HG03558 (cell line): ENCODE results near the gene PRPH.
"Not testable (repeated sequence)": the region's sequence is repeated elsewhere in the genome, so short reads cannot be mapped to it uniquely, and the experiment has no call there.

Experiments
- ATAC-seq: cut with Tn5 transposase; IDR thresholded peaks from one replicate; pipeline ENCODE4 v1.9.1; 2021; ENCODE audit warnings: moderate number of reproducible peaks; ENCODE audit not compliant: unreplicated experiment; ENCODE audit errors: extremely low read depth

The PRPH gene

GRCh38 chr12:49295082-49295936 is at the start of gene PRPH:
Gene PRPH, plus strand, starts transcription at chr12:49295147. Its CDS starts 54 bp downstream, at chr12:49295201.
- ATAC-seq = no peak

- ATAC-seq = no peak
Measured at GRCh38 chr12:49251357-49251756, 43.6 kb upstream of the PRPH start.

- ATAC-seq = no peak
Measured at GRCh38 chr12:49253033-49253623, 41.8 kb upstream of the PRPH start.

- ATAC-seq = not testable (repeated sequence)
Measured at GRCh38 chr12:49255456-49255855, 39.5 kb upstream of the PRPH start.

GRCh38 chr12:49255857-49256637 is 38.9 kb upstream of the PRPH start:
- no peak for ATAC-seq

GRCh38 chr12:49257508-49258184 is 37.3 kb upstream of the PRPH start:
- ATAC-seq = not testable (repeated sequence)

- no peak for ATAC-seq
Measured at GRCh38 chr12:49259452-49259851, 35.5 kb upstream of the PRPH start.

- ATAC-seq = no peak
Measured at GRCh38 chr12:49260166-49260565, 34.8 kb upstream of the PRPH start.

- ATAC-seq = no peak
Measured at GRCh38 chr12:49260571-49261363, 34.2 kb upstream of the PRPH start.

- ATAC-seq = no peak
Measured at GRCh38 chr12:49261721-49262120, 33.2 kb upstream of the PRPH start.

GRCh38 chr12:49263400-49263763 is 31.6 kb upstream of the PRPH start:
- ATAC-seq = no peak

- ATAC-seq = peak; percentile 19
Measured at GRCh38 chr12:49264466-49264872, 30.5 kb upstream of the PRPH start.

GRCh38 chr12:49264873-49265792 is 29.8 kb upstream of the PRPH start, which contains the start of gene TUBA1C:
Gene TUBA1C, plus strand, starts transcription at chr12:49265082. Its CDS starts 100 bp downstream, at chr12:49265182.
- ATAC-seq = peak; percentile 50

- not testable (repeated sequence) for ATAC-seq
Measured at GRCh38 chr12:49269191-49269590, 25.8 kb upstream of the PRPH start.

- no peak for ATAC-seq
Measured at GRCh38 chr12:49272790-49273725, 21.9 kb upstream of the PRPH start.

GRCh38 chr12:49273726-49274395 is 21.1 kb upstream of the PRPH start:
- no peak for ATAC-seq
